SU-DHL-6 (cell line): Measurements from ENCODE around the gene TAF8.

Experiments
- CTCF ChIP-seq: fragments of 200-600 bp; sonication (generic); IDR thresholded peaks from one replicate; pipeline ENCODE4 v1.5.1; 2017; ENCODE audit warnings: antibody characterized with exemption, mild to moderate bottlenecking, low read length, moderate library complexity; ENCODE audit not compliant: insufficient read depth, poor library complexity, severe bottlenecking
- EZH2phosphoT487 ChIP-seq: fragments of 200-600 bp; sonication (generic), shearing (Covaris generic); conservative IDR thresholded peaks from 2 replicates; pipeline ENCODE4 v1.6.1; 2018; ENCODE audit warnings: mild to moderate bottlenecking, antibody characterized with exemption, low read length, moderate library complexity, mixed read lengths

- TF ChIP-seq CTCF (no peak), EZH2phosphoT487 (no peak)
Observed at GRCh38 chr6:42105709-42106108, 55.4 kb downstream of the TAF8 start.
